Vagina (tissue), 2 donors: Measurements from ENCODE around the gene RCHY1.

Source experiments
- CTCF ChIP-seq, 3 experiments: fragments of 450-650 bp in 2 of 3; fragments of 200-600 bp in 1 of 3; sonication (generic) in 1 of 3; IDR thresholded peaks; one replicate each; pipeline ENCODE4 v1.5.1; 2017 to 2019; ENCODE audit warnings: antibody characterized with exemption in 3 of 3, mild to moderate bottlenecking in 2 of 3, moderate library complexity in 2 of 3
- POLR2A ChIP-seq, 2 donors: fragments of 450-650 bp; IDR thresholded peaks; one replicate each; pipeline ENCODE4 v1.6.1; 2017; ENCODE audit warnings: antibody characterized with exemption in 2 of 2, mild to moderate bottlenecking in 2 of 2, moderate library complexity in 2 of 2
- POLR2AphosphoS5 ChIP-seq, 2 donors: sonication (generic); formaldehyde crosslinking; IDR thresholded peaks; one replicate each; pipeline ENCODE4 v1.9.0; 2017; ENCODE audit warnings: antibody characterized with exemption in 2 of 2, mild to moderate bottlenecking in 2 of 2, low read depth in 1 of 2; ENCODE audit not compliant: insufficient read depth in 1 of 2

- TF ChIP-seq CTCF (IDR thresholded peaks at IDR 0.05) = no peak
- no peak for TF ChIP-seq POLR2A (IDR thresholded peaks at IDR 0.05)
- no peak for TF ChIP-seq POLR2AphosphoS5 (IDR thresholded peaks at IDR 0.05; ENCODE audit: insufficient read depth in 1 of 2, low read depth in 1 of 2)
Measured at GRCh38 chr4:75429208-75429607, 85.0 kb downstream of the RCHY1 start.
